GM21381 (cell line): ENCODE data around the gene GPBP1.
"Not testable (repeated sequence)": the region's sequence is repeated elsewhere in the genome, so short reads cannot be mapped to it uniquely, and the experiment has no call there.

Experiments used
- ATAC-seq: cut with Tn5 transposase; IDR thresholded peaks from one replicate; pipeline ENCODE4 v1.9.1; 2021; ENCODE audit warnings: mild to moderate bottlenecking, moderate library complexity; ENCODE audit not compliant: unreplicated experiment

Gene GPBP1, protein sequence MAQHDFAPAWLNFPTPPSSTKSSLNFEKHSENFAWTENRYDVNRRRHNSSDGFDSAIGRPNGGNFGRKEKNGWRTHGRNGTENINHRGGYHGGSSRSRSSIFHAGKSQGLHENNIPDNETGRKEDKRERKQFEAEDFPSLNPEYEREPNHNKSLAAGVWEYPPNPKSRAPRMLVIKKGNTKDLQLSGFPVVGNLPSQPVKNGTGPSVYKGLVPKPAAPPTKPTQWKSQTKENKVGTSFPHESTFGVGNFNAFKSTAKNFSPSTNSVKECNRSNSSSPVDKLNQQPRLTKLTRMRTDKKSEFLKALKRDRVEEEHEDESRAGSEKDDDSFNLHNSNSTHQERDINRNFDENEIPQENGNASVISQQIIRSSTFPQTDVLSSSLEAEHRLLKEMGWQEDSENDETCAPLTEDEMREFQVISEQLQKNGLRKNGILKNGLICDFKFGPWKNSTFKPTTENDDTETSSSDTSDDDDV

DNA sequence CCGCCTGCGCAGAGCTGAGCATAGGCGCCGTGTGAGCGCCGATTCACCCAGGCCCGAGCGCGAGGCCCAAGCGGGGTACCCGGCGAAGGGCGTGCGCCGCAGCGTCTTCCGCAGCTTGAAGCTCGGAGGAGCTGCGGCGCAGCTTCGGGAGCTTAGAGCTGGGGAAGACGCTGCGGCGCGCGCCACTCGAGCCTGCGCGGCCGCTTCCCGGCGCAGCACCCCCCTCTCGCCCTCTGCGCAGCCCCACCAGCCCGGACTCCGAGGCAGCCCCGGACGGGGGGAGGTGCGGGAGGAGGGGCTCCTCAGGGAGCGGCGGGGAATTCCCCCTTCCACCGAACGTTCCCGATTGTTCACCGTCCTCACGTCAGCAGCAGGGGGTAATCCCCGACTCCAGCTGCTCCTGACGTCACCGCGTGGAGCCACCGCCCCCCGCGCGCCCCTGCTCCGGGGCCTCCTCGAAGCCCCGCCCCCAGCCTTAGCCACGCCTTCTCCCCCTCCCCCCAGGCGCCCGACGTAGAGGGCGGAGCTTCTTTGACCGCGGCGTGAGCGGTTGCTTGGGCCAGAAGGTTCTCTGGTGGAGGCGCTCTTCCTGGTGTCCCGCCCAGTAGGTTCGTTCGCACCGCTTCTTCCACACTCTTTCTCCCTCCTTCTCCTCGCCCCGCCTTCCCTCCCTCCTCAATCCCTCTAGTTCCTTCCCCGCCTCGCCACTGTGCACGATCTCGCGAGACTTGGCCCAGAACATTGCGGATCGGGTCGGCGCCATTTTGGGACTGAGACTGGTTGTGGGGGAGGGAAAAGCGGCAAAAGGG, at the start of gene GPBP1:
Gene GPBP1 (plus strand): TSS at position 741 of the 809 bp plus-strand sequence. CDS start 40,072 bp downstream, outside the sequence.
- ATAC-seq, result peak; percentile 66

GRCh38 chr5:57128325-57128724, 45.5 kb upstream of the GPBP1 start:
- ATAC-seq, result no peak

DNA sequence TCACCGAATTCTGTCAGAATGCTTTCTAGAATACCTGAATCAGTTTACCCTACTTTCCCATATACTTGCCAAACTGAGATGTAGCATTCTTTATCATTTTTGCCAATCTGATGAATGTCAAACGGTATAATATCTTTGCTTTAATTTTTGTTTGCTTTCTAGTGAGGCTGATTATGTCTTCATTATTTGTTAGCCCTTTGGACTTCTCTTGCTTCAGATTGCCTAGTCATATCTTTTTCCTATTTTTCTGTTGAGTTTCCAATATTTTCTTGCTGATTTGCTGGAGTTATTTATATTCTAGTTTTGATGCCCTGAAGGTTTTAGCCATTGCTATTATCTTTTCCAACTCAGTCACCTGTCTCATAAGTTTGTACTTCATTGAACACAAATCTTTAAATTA, 40.3 kb upstream of the GPBP1 start:
- no peak for ATAC-seq

DNA sequence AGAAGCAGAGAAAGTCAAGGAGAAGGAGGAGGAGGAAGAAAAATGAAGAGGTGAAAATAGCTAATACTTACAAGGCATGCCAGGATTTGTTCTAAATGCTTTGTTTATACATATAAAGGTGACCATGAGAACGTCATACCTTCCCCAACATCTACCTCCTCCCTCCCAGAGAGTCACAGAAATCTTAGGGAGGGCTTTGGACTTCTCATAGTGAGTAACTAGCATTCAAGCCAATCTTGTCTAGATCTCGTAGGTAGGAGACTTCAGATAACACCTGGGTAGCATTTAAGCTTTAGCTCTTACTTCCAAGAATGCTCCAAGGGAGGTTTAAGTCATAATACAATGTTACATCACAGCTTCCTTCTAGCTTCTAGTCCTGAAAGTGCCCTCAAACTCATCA, 36.5 kb upstream of the GPBP1 start:
- no peak for ATAC-seq

- ATAC-seq, result no peak
Measured at GRCh38 chr5:57152316-57152715, 21.5 kb upstream of the GPBP1 start.

DNA sequence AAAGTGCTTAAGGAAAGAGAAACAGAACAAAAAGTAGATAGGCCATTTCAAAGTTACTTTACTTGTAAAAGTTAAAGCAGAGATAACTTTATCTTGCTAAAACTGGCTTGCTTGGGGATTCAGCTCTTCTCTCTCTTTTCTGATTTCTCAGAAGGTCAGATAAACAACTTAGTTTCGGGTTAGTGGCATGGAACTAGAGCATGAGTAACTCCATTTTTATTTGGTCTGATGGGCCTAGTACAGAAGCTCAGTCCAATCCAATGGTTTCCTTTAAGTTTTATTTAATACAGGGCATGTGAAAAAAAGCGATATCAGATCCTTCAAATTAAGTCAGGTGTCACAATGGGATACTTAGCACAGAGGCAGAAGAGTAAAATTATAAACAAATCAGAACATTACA, 18.8 kb upstream of the GPBP1 start:
- no peak for ATAC-seq

DNA sequence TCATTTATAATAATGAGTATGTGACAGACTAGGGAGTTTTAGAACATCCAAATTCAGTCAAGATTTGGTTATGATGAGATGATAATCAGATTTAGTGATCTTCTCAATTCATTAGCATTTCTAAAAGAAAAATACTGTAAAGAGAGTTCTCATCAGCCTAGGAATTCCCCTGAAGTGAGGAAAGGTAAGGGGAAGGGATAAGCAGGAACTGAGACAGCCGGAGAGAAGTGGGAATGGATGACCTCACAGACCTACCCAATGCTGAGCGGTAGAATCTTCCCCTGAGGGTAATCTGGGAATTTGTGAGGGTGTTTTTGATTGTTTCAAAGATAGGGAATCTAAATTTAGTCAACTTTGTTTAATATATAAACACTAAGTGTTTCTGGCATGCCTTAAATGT, 16.7 kb upstream of the GPBP1 start:
- ATAC-seq, result no peak

DNA sequence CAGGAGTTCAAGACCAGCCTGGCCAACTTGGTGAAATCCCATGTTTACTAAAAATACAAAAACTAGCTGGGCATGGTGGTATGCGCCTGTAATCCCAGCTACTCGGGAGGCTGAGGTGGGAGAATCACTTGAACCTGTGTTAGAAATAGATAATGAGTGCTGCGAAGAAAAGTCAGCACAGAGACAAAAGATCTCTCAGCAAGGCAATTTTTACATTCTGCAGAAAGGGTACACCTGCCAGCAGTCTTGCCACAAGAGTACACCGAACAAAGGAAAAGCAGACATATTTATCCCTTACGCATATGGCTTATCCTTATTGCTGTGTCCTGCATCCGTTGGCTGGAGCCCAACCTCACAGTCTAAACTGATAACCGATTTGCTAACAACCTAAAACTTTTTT, 16.2 kb upstream of the GPBP1 start:
- no peak for ATAC-seq

GRCh38 chr5:57163553-57164006, 10.3 kb upstream of the GPBP1 start:
- no peak for ATAC-seq

DNA sequence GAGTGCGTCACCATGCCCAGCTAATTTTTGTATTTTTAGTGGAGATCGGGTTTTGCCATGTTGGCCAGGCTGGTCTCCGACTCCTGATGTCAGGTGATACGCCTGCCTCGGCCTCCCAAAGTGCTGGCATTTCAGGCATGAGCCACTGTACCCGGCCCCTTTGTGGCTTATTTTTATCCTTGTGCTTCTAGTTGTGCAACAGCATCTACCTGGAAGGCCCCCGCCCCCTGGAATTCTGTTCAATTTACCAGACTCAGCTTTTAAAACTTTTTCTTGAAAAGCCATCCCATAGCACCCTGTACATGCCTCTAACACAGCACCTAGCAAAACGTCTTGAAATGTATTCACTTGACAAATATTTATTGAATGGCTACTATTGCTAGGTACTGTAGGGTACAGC, 9.7 kb upstream of the GPBP1 start:
- no peak for ATAC-seq

DNA sequence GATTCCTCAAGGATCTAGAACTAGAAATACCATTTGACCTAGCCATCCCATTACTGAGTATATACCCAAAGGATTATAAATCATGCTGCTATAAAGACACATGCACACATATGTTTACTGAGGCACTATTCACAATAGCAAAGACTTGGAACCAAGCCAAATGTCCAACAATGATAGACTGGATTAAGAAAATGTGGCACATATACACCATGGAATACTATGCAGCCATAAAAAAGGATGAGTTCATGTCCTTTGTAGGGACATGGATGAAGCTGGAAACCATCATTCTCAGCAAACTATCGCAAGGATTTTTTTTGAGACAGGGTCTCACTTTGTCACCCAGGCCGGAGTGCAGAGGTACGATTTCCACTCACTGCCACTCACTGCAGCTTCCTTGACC, 8.7 kb upstream of the GPBP1 start:
- not testable (repeated sequence) for ATAC-seq

GRCh38 chr5:57166276-57166675, 7.6 kb upstream of the GPBP1 start:
- ATAC-seq, result peak; percentile 52

- ATAC-seq, result no peak
Measured at GRCh38 chr5:57167201-57167600, 6.7 kb upstream of the GPBP1 start.

DNA sequence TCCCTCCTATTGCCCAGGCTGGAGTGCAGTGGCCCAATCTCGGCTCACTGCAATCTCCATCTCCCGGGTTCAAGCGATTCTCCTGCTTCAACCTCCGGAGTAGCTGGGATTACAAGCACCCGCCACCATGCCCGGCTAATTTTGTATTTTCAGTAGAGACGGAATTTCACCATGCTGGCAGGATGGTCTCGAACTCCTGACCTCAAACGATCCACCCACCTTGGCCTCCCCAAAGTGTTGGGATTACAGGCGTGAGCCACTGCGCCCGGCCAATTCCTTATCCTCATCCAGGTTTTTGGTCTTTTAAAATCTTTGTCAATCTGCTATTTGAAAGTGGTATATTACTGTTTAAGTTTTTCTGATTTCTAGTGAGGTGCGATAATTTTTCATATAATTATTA, 3.7 kb upstream of the GPBP1 start:
- ATAC-seq, result not testable (repeated sequence)

- no peak for ATAC-seq
Measured at GRCh38 chr5:57171816-57172465, 1.9 kb upstream of the GPBP1 start.

DNA sequence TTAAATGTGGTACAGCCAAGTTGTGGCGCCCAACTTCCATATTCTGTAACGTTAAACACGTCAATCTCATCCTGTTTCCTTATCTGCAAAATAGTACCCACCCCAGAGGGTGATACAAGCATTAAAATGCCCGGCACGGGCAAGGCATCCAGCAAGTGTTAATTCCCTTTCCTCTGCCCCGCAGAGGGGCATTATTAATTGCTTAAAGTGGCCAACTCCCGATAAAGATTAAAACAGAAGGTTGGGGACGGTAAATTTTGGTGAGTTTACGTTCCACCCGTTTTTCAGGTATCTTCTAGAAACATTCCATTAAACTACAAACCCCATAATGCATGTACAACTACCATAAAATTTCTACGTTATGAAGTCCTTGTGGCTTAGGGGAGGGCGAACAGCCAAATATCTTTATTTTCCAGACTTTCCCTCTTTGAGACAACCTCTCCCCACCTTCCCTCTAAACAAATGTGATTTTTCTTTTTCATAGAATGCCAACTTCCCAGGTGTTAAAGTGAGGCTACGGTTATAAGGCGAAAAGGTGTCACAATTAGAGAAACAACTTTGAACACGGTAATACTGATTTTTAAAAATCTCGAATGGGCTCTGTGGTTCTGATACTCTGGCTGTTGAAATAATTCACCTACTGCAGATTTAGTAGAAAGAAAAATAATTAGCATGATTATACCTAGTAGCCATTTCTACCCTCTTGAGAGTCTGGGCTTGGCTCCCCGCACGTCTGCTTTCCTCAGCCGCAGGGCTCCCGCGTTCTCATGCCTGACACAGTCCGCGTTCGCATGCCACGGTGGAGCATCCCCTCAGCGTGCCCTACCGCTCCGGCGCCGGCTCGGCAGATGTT, 1.2 kb upstream of the GPBP1 start:
- no peak for ATAC-seq

GRCh38 chr5:57174128-57174889, 450 bp downstream of the GPBP1 start:
- ATAC-seq, result no peak

GRCh38 chr5:57174890-57175510, 1.1 kb downstream of the GPBP1 start:
- ATAC-seq, result no peak
